ENCODE data around the gene ORMDL2.

The ORMDL2 gene

GRCh38 chr12:55847033-55847432 is 29.2 kb downstream of the ORMDL2 start:
- H3K9ac ChIP-seq: no peak overlapping the region
- no peak overlapping the region for H3K4me3 ChIP-seq (IDR thresholded peaks at IDR 0.05; ENCODE audit: insufficient read depth, low read depth, low read length)
- no peaks in the 10 kb centered on the region for H3K4me1 ChIP-seq (ENCODE audit: low read depth, poor library complexity, severe bottlenecking)
- no peak overlapping the region for H2AFZ ChIP-seq (ENCODE audit: low read depth)
- H3K79me2 ChIP-seq (ENCODE audit: insufficient read depth, low read depth): no peaks in the 10 kb centered on the region
- H3K27me3 ChIP-seq (ENCODE audit: insufficient read depth, low read depth): no peaks in the 10 kb centered on the region; the same call in 1 of the 2 replicates
- no peak overlapping the region for H3K4me2 ChIP-seq
- no peak overlapping the region for H3K27ac ChIP-seq
- TF ChIP-seq CTCF (conservative IDR thresholded peaks at IDR 0.05; ENCODE audit: low read depth, low read length): no peak
- H4K20me1 ChIP-seq (ENCODE audit: insufficient read depth): no peaks in the 10 kb centered on the region
- H3K36me3 ChIP-seq (ENCODE audit: insufficient read depth): no peaks in the 10 kb centered on the region

GRCh38 chr12:55847603-55848291 is 29.9 kb downstream of the ORMDL2 start:
- Histone ChIP-seq H4K20me1 (ENCODE audit: insufficient read depth) (no peaks in the 10 kb centered on the region), H2AFZ (ENCODE audit: low read depth) (no peak overlapping the region)

GRCh38 chr12:55849616-55850343 is 31.9 kb downstream of the ORMDL2 start:
- no peaks in the 10 kb centered on the region for H3K79me2 ChIP-seq (ENCODE audit: insufficient read depth, low read depth)
- no peak overlapping the region for H3K9ac ChIP-seq
- H4K20me1 ChIP-seq (ENCODE audit: insufficient read depth): no peaks in the 10 kb centered on the region
- H3K27me3 ChIP-seq (ENCODE audit: insufficient read depth, low read depth): no peaks in the 10 kb centered on the region; the same call in 1 of the 2 replicates
- TF ChIP-seq CTCF (conservative IDR thresholded peaks at IDR 0.05; ENCODE audit: low read depth, low read length): no peak
- H3K4me3 ChIP-seq (IDR thresholded peaks at IDR 0.05; ENCODE audit: insufficient read depth, low read depth, low read length): no peak overlapping the region
- H3K36me3 ChIP-seq (ENCODE audit: insufficient read depth): no peaks in the 10 kb centered on the region
- no peaks in the 10 kb centered on the region for H3K4me1 ChIP-seq (ENCODE audit: low read depth, poor library complexity, severe bottlenecking)
- H3K4me2 ChIP-seq: no peak overlapping the region
- H2AFZ ChIP-seq (ENCODE audit: low read depth): no peak overlapping the region
- H3K27ac ChIP-seq: no peak overlapping the region

More at GRCh38 chr12:55847603-55848291, 29.9 kb downstream of the ORMDL2 start:
- no peaks in the 10 kb centered on the region for H3K36me3 ChIP-seq (ENCODE audit: insufficient read depth)
- no peaks in the 10 kb centered on the region; the same call in 1 of the 2 replicates for H3K27me3 ChIP-seq (ENCODE audit: insufficient read depth, low read depth)
- no peak overlapping the region for H3K4me2 ChIP-seq
- no peak for TF ChIP-seq CTCF (conservative IDR thresholded peaks at IDR 0.05; ENCODE audit: low read depth, low read length)
- no peak overlapping the region for H3K4me3 ChIP-seq (IDR thresholded peaks at IDR 0.05; ENCODE audit: insufficient read depth, low read depth, low read length)
- H3K9ac ChIP-seq: no peak overlapping the region
- H3K4me1 ChIP-seq (ENCODE audit: low read depth, poor library complexity, severe bottlenecking): no peaks in the 10 kb centered on the region
- no peak overlapping the region for H3K27ac ChIP-seq
- no peaks in the 10 kb centered on the region for H3K79me2 ChIP-seq (ENCODE audit: insufficient read depth, low read depth)

- TF ChIP-seq CTCF (conservative IDR thresholded peaks at IDR 0.05; ENCODE audit: low read depth, low read length): no peak
- H4K20me1 ChIP-seq (ENCODE audit: insufficient read depth): no peaks in the 10 kb centered on the region
- no peak overlapping the region for H2AFZ ChIP-seq (ENCODE audit: low read depth)
- H3K9ac ChIP-seq: no peak overlapping the region
- H3K79me2 ChIP-seq (ENCODE audit: insufficient read depth, low read depth): no peaks in the 10 kb centered on the region
- no peaks in the 10 kb centered on the region for H3K36me3 ChIP-seq (ENCODE audit: insufficient read depth)
- H3K4me2 ChIP-seq: no peak overlapping the region
- no peak overlapping the region for H3K4me3 ChIP-seq (IDR thresholded peaks at IDR 0.05; ENCODE audit: insufficient read depth, low read depth, low read length)
- H3K4me1 ChIP-seq (ENCODE audit: low read depth, poor library complexity, severe bottlenecking): no peaks in the 10 kb centered on the region
- no peak overlapping the region for H3K27ac ChIP-seq
- H3K27me3 ChIP-seq (ENCODE audit: insufficient read depth, low read depth): no peaks in the 10 kb centered on the region; the same call in 1 of the 2 replicates
Measured at GRCh38 chr12:55850401-55850800, 32.6 kb downstream of the ORMDL2 start.

All from KMS-11 (cell line).